Lower lobe of right lung (tissue), 2 donors: Measurements from ENCODE around the gene HOMER2. TPM values are rescaled to one million over a fixed set of nuclear protein-coding genes. Genes with fewer than 3 reads are reported as not detected.
A peak's percentile ranks its signal among the peaks of the same experiment; 100 is the strongest.

ENCODE experiments used
- ATAC-seq, 2 donors: fragments of 200-7000 bp; cut with Tn5 transposase; one replicate each; pipeline ENCODE4 v1.9.1; 2020 to 2022; ENCODE audit warnings: mild to moderate bottlenecking in 2 of 2, moderate library complexity in 2 of 2
- DNase-seq: peaks from one replicate; pipeline ENCODE4 v3.0.0-alpha.2; 2020
- H3K27ac ChIP-seq: fragments of 200-600 bp; one replicate; pipeline ENCODE4 v1.8.0; 2022
- H3K27me3 ChIP-seq: fragments of 200-600 bp; one replicate; pipeline ENCODE4 v1.8.0; 2022; ENCODE audit warnings: low read depth
- H3K36me3 ChIP-seq: fragments of 200-600 bp; one replicate; pipeline ENCODE4 v1.8.0; 2022; ENCODE audit warnings: mild to moderate bottlenecking
- H3K4me1 ChIP-seq: fragments of 200-600 bp; one replicate; pipeline ENCODE4 v1.8.0; 2022
- H3K4me3 ChIP-seq: fragments of 200-600 bp; one replicate; pipeline ENCODE4 v1.8.0; 2022; ENCODE audit warnings: mild to moderate bottlenecking
- H3K9me3 ChIP-seq: fragments of 200-600 bp; one replicate; pipeline ENCODE4 v1.8.0; 2022
- intact Hi-C: fragments of 100-400 bp; cut with DNase I; formaldehyde crosslinking; loops from one replicate; pipeline ENCODE4 v1.11.0; 2022
- total RNA-seq: library from RNA; stranded (reverse); fragmentation: NEBNext Ultra II Directional; extraction: Animal tissue kit (Norgen Biotek cat#: 25700); gene quantifications from one replicate; pipeline ENCODE4 v1.2.1, GENCODE V29; 2021
- TF ChIP-seq, protein P1 (sequence below): fragments of 200-600 bp; IDR thresholded peaks from one replicate; pipeline ENCODE4 v1.8.0; 2022; ENCODE audit warnings: antibody characterized with exemption, mild to moderate bottlenecking
- donor health status: DM: no; HTN: yes; CAD: no; lungs with severe emphysema.

HOMER2 gene
- total RNA-seq, 1 donor from 2014 or later = 16.2 TPM

DNA sequence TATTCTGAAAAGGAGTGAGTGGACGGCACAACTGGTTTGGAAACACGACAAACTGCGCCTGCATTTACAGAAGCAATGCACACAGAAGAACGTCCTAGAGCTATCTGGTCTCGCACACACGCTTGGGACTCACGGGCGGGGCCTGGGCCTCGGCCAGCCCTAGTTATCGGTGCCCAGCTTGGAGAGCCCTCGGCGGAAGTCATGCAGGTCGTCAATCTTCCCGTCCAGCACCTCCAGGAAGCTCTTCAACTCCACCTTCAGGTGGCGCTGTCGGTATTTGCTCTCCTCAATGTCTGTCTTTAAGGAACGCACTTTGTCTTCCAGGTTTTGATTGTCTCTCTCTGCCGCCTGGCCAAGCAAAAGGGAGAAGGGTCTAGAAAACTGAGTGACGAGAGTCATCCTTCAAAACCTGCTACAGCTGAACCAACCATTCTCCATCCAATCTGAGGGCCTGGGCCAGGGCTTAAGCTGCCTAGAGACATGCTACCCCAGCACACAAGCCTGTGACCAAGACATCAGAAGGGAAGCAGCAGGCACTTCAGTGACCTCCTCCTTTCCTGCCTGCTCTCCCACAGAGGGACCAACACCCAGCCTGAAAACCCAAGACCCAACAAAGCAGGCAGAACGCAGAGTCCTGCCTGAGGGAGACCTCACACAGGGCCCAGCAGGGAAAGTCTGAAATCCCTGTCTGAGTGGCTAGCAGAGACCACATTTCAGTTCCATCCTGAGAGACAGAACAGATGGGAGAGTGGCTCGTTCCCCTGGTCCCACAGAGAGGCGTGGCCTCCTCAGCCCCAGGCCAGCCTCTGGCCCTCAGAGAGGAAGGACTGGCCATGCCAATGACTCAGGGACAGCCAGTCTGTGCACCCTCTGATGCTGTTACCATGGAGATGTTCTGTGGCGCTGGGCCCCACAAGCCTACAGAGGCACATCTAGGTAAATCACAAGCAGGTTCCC, 102.7 kb downstream of the HOMER2 start:
- Histone ChIP-seq H3K27ac (peak overlapping the region; percentile 32), H3K36me3 (peaks cover 5% of the 10 kb centered on the region), H3K9me3 (no peaks in the 10 kb centered on the region), H3K27me3 (no peaks in the 10 kb centered on the region), H3K4me3 (peak overlapping the region; percentile 17), H3K4me1 (peaks cover 12% of the 10 kb centered on the region)
- DNase-seq = peak; percentile 84
- peak; percentile 91 to 92 for ATAC-seq
- intact Hi-C loops = no loop called here
- TF ChIP-seq, protein P1, sequence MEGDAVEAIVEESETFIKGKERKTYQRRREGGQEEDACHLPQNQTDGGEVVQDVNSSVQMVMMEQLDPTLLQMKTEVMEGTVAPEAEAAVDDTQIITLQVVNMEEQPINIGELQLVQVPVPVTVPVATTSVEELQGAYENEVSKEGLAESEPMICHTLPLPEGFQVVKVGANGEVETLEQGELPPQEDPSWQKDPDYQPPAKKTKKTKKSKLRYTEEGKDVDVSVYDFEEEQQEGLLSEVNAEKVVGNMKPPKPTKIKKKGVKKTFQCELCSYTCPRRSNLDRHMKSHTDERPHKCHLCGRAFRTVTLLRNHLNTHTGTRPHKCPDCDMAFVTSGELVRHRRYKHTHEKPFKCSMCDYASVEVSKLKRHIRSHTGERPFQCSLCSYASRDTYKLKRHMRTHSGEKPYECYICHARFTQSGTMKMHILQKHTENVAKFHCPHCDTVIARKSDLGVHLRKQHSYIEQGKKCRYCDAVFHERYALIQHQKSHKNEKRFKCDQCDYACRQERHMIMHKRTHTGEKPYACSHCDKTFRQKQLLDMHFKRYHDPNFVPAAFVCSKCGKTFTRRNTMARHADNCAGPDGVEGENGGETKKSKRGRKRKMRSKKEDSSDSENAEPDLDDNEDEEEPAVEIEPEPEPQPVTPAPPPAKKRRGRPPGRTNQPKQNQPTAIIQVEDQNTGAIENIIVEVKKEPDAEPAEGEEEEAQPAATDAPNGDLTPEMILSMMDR = peak; percentile 66

DNA sequence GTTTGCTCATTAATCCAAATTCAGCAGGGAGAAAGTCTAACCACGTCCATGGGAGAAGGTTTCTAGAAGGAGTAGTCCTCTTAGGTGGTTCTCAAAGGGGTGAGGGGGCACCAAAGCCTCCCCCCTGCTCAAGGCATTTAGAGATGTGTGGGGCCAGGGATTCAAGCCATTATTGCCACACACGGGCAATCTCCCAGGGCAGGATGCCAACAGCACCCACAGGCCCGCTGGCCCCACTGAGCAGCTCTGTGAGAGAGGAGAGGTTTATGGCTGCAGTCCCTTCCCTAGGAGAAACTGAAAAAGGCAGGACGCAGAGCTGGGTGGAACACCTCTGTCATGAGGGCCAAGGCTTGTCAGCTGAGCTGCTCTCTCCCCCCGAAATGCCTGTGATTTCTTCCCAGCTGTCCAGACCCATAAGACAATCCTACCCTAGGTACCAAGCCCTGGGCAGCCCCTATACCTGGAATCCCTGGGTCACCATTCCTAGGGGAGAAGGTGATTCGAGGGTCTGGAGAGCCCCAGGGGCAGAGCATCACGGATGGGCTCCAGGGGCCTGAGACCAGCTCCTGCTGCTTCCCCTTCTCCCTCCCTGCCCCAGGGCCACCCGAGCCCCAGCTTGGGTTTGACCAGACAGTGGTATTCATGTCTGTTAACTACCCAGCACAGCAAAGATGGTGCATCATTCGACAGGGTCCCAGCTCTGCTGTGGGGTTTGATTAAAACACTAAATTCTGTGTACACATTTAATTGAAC, 104.1 kb downstream of the HOMER2 start:
- Histone ChIP-seq H3K4me3 (no peak overlapping the region), H3K4me1 (peaks cover 12% of the 10 kb centered on the region), H3K36me3 (peaks cover 5% of the 10 kb centered on the region), H3K27ac (no peak overlapping the region), H3K27me3 (no peaks in the 10 kb centered on the region), H3K9me3 (no peaks in the 10 kb centered on the region)
- DNase-seq (no peak), ATAC-seq (no peak)
- intact Hi-C loops = no loop called here
- TF ChIP-seq, protein P1 = no peak

DNA sequence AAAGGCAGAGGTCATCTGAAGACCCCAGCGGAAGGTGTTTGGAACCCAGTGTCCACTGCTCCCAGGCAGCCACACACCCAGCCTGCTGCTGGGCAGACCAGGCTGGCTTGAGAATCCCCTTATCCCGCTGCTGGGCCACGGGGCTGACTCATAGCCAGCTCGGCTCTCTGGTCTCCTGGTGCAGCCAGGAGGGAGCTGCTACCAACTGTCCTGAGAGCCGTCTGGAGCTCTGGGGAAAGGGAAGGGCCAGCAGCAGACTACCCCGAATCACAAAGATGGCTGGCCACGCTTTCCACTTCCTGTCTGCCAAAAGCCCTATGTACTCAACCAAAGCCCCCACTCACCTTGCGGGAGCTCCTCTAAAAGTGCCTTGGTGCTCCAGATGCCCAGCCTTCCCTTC, 104.8 kb downstream of the HOMER2 start:
- peaks cover 5% of the 10 kb centered on the region for H3K36me3 ChIP-seq
- H3K4me1 ChIP-seq = peaks cover 12% of the 10 kb centered on the region
- H3K9me3 ChIP-seq = no peaks in the 10 kb centered on the region
- DNase-seq (no peak), ATAC-seq (no peak)
- H3K27me3 ChIP-seq = no peaks in the 10 kb centered on the region
- TF ChIP-seq, protein P1 = no peak
- H3K4me3 ChIP-seq = no peak overlapping the region
- no peak overlapping the region for H3K27ac ChIP-seq
- intact Hi-C loops = no loop called here

DNA sequence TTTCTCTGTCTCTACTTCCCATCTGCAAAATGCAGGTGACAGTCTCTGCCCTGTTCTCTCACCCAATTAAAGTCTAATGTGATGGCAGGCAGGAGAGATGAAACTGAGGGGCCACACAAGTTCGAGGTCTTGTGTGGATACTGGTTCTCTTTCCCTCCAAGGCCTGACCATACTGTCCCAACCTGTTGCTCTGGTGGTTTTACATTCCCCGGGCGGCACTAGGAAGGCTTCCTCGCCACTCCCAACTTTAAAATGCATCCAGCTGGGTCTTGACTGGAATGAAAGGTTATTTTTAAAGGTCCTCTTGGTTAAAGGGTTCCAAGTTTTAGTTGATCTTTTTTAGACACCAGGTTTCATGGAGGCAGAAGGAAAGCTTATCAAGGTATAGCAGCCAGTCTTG, 105.9 kb downstream of the HOMER2 start:
- peaks cover 12% of the 10 kb centered on the region for H3K4me1 ChIP-seq
- no peak overlapping the region for H3K4me3 ChIP-seq
- peaks cover 5% of the 10 kb centered on the region for H3K36me3 ChIP-seq
- no peaks in the 10 kb centered on the region for H3K9me3 ChIP-seq
- no peak overlapping the region for H3K27ac ChIP-seq
- intact Hi-C loops = no loop called here
- H3K27me3 ChIP-seq = no peaks in the 10 kb centered on the region
- TF ChIP-seq, protein P1 = no peak
- ATAC-seq (no peak), DNase-seq (no peak)

DNA sequence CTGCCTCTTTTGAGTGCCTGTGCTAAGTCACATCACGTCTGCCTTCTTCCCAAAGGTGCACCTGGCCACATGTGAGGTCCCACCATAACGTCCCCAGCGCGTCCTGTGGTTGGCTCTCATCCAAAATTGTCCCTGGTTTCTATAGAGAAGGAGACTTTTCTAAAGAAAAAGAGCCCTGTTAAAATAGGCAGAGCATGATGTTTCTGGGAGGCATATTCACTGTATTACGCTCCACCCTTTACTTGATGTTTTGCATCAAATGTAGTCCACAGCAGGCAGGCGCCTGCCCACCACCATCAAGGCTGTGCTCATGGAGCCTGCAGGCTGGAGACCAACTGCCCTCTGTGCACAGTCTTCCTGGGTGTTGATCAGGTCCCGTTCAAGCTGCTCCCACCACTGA, 106.8 kb downstream of the HOMER2 start:
- Histone ChIP-seq H3K4me3 (no peak overlapping the region), H3K4me1 (peaks cover 12% of the 10 kb centered on the region), H3K9me3 (no peaks in the 10 kb centered on the region), H3K27ac (no peak overlapping the region), H3K27me3 (no peaks in the 10 kb centered on the region), H3K36me3 (peaks cover 1% of the 10 kb centered on the region)
- TF ChIP-seq, protein P1 = no peak
- intact Hi-C loops = no loop called here
- DNase-seq (no peak), ATAC-seq (no peak)
